Measurements from ENCODE around the gene OPN1LW. TPM values are rescaled to one million over a fixed set of nuclear protein-coding genes. Genes with fewer than 3 reads are reported as not detected.
A peak's percentile ranks its signal among the peaks of the same experiment; 100 is the strongest.

OPN1LW gene
- total RNA-seq, 1 donor from 2014 or later = not detected

DNA sequence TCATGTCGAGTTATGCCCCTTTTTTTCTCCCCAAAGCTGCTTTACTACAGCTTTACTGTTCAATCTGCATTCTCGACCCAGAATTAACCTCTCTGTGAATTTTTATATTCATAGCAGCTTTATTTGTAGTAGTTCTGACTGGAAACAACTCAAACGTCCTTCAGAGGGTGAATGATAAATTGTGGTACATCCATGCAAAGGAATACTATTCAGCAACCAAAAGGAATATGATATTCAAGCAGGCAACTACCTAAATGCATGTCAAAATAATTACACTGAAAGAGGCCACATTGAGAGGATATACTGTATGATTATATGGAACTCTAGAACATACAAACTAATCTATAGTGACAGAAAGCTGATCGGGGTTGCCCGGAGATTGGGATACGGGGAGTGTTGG is 26.5 kb upstream of the OPN1LW start:
- FAIRE-seq = no peak
- Histone ChIP-seq H3K36me3 (ENCODE audit: control insufficient read depth, insufficient read depth, low read length) (no peaks in the 10 kb centered on the region), H3K27me3 (ENCODE audit: control insufficient read depth, insufficient read depth, low read length) (no peaks in the 10 kb centered on the region), H3K4me3 (ENCODE audit: low read depth, low read length) (no peak overlapping the region)
- TF ChIP-seq, protein P1, sequence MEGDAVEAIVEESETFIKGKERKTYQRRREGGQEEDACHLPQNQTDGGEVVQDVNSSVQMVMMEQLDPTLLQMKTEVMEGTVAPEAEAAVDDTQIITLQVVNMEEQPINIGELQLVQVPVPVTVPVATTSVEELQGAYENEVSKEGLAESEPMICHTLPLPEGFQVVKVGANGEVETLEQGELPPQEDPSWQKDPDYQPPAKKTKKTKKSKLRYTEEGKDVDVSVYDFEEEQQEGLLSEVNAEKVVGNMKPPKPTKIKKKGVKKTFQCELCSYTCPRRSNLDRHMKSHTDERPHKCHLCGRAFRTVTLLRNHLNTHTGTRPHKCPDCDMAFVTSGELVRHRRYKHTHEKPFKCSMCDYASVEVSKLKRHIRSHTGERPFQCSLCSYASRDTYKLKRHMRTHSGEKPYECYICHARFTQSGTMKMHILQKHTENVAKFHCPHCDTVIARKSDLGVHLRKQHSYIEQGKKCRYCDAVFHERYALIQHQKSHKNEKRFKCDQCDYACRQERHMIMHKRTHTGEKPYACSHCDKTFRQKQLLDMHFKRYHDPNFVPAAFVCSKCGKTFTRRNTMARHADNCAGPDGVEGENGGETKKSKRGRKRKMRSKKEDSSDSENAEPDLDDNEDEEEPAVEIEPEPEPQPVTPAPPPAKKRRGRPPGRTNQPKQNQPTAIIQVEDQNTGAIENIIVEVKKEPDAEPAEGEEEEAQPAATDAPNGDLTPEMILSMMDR (IDR thresholded peaks at IDR 0.05; ENCODE audit: insufficient read depth, low read length, severe bottlenecking) = no peak
- no peak for DNase-seq (ENCODE audit: low read depth)

DNA sequence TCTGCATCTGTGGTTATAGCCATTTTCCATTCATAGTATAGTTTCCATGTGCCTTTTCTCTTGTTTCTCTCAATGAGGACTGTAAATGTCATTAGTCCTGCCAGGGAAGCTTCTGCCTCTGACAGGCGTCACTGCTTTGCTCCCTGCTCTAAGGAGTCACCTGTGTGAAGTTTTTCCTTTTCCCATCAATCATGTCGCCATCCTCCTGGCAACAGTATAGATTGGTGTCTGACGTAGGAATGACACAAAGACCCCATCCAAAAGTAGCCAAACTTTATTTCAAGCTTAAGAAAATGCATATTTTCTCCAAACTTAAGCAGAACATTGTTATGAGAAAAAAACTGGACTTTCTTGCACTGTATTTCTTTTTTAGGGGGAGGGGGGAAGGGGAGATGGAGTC is 23.5 kb upstream of the OPN1LW start:
- Histone ChIP-seq H3K4me3 (ENCODE audit: low read depth, low read length) (no peak overlapping the region), H3K27me3 (ENCODE audit: control insufficient read depth, insufficient read depth, low read length) (no peaks in the 10 kb centered on the region), H3K36me3 (ENCODE audit: control insufficient read depth, insufficient read depth, low read length) (no peaks in the 10 kb centered on the region)
- DNase-seq (ENCODE audit: low read depth) (no peak), FAIRE-seq (no peak)
- TF ChIP-seq, protein P1 (IDR thresholded peaks at IDR 0.05; ENCODE audit: insufficient read depth, low read length, severe bottlenecking) = no peak

DNA sequence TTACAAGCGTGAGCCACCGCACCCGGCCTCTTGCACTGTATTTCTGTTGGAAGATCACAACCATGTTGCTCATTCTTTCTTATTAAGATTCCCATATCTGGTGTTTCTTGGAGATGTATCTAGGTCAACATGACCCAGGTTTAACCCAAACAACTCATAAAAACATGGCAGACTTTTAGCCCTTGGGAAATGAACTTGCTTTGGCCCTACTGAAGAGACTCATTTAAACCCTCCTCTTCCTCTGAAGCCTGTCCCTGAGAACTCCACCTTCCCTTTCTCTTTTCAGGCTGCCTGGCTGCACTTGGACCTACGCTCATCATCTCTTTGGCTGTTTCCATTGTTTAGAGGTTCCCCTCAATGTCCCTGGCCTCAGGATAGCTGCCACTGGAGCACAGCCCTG is 22.8 kb upstream of the OPN1LW start:
- FAIRE-seq = no peak
- no peak for DNase-seq (ENCODE audit: low read depth)
- no peak overlapping the region for H3K4me3 ChIP-seq (ENCODE audit: low read depth, low read length)
- no peaks in the 10 kb centered on the region for H3K27me3 ChIP-seq (ENCODE audit: control insufficient read depth, insufficient read depth, low read length)
- no peaks in the 10 kb centered on the region for H3K36me3 ChIP-seq (ENCODE audit: control insufficient read depth, insufficient read depth, low read length)
- TF ChIP-seq, protein P1 (IDR thresholded peaks at IDR 0.05; ENCODE audit: insufficient read depth, low read length, severe bottlenecking) = no peak

DNA sequence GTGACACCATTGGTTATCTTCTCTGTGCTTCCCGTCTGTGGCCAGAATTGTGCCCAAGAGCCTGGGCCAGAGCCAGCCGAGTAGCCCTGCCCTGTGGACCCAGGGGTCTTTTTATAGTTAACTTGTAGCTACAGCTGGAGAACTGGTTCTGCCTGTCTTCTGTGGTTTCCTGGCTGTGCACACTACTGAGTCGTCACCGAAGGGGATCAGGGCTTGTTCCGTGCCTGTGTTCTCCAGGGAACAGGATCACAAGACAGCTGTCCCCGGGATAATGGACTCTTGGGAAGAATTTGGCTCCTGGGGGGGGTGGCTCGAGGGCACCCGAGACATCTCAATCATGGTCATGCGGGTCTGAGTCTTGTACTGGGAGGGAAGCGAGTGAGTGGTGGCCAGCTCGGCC is 22.1 kb upstream of the OPN1LW start:
- Histone ChIP-seq H3K27me3 (ENCODE audit: control insufficient read depth, insufficient read depth, low read length) (no peaks in the 10 kb centered on the region), H3K4me3 (ENCODE audit: low read depth, low read length) (no peak overlapping the region), H3K36me3 (ENCODE audit: control insufficient read depth, insufficient read depth, low read length) (no peaks in the 10 kb centered on the region)
- DNase-seq (ENCODE audit: low read depth) (peak; percentile 23), FAIRE-seq (no peak)
- TF ChIP-seq, protein P1 (IDR thresholded peaks at IDR 0.05; ENCODE audit: insufficient read depth, low read length, severe bottlenecking) = no peak

DNA sequence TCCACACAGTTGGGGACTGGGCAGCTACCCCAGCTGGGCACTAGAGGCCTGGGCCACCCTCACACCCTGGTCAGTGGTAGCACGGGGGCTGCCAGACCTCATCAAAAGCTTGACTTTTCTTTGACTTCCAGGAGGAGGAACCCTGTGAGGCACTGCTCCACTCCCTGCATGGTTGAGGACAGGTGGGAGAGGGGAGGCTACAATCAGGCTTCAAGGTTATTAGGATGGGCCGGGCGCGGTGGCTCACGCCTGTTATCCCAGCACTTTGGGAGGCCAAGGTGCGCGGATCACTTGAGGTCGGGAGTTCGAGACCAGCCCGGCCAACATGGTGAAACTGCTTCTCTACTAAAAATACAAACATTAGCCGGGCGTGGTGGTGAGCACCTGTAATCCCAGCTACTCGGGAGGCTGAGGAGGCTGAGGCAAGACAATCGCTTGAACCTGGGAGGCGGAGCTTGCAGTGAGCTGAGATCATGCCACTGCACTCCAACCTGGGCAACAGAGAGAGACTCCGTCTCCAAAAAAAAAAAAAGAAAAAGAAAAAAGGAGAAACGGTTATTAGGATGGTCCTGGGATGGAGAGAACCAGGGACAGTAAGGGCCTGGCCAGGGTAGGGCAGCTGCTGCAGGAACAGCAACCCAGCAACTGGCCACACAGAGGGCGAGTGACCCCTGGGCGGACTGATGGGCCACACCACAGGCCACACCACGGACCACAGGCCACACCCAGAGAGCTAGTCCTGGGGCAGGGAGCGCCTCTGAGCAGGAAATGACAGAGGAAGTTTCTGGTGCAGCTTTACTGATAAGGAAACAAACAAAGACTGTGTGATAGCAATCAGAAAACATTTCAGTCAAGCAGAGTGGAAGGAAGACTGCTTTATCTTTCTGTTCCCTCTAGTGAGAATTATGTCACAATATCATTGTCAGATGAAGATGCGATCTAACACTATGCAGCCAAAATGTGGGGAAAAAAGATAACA is 20.5 kb upstream of the OPN1LW start:
- TF ChIP-seq, protein P1 (IDR thresholded peaks at IDR 0.05; ENCODE audit: insufficient read depth, low read length, severe bottlenecking) = no peak
- peak; percentile 0 for DNase-seq (ENCODE audit: low read depth)
- no peak for FAIRE-seq

More for the DNA sequence above, 20.5 kb upstream of the OPN1LW start:
- H3K36me3 ChIP-seq (ENCODE audit: control insufficient read depth, insufficient read depth, low read length) = no peaks in the 10 kb centered on the region
- H3K4me3 ChIP-seq (ENCODE audit: low read depth, low read length) = no peak overlapping the region
- H3K27me3 ChIP-seq (ENCODE audit: control insufficient read depth, insufficient read depth, low read length) = no peaks in the 10 kb centered on the region

Data from bronchial epithelial cell (primary cell).